Sigmoid colon (tissue), 4 donors: ENCODE data around the gene PPP1R10.

Experiments
- CTCF ChIP-seq, 4 experiments: fragments of 450-650 bp in 3 of 4; fragments of 200-600 bp in 1 of 4; IDR thresholded peaks; one replicate each; pipeline ENCODE4 v1.5.1; 2016 to 2019; ENCODE audit warnings: antibody characterized with exemption in 4 of 4, mild to moderate bottlenecking in 3 of 4, moderate library complexity in 2 of 4
- EP300 ChIP-seq, 4 donors: sonication (generic); formaldehyde crosslinking; IDR thresholded peaks; one replicate each; pipeline ENCODE4 v1.6.1; 2017; ENCODE audit warnings: antibody characterized with exemption in 4 of 4
- POLR2A ChIP-seq, 2 donors: fragments of 450-650 bp; IDR thresholded peaks; one replicate each; pipeline ENCODE4 v1.6.1; 2016; ENCODE audit warnings: antibody characterized with exemption in 2 of 2, mild to moderate bottlenecking in 2 of 2, moderate library complexity in 2 of 2
- POLR2AphosphoS5 ChIP-seq, 4 donors: sonication (generic); formaldehyde crosslinking; IDR thresholded peaks; one replicate each; pipeline ENCODE4 v1.6.1; 2017; ENCODE audit warnings: antibody characterized with exemption in 4 of 4

GRCh38 chr6:30583921-30584320 lies 33.1 kb downstream of the PPP1R10 start:
- no peak for TF ChIP-seq CTCF (IDR thresholded peaks at IDR 0.05)
- TF ChIP-seq EP300 (IDR thresholded peaks at IDR 0.05): no peak
- TF ChIP-seq POLR2A (IDR thresholded peaks at IDR 0.05): no peak
- no peak for TF ChIP-seq POLR2AphosphoS5 (IDR thresholded peaks at IDR 0.05)
